Ovary (tissue), 9 donors: ENCODE results near the gene PCSK5. TPM values are rescaled to one million over a fixed set of nuclear protein-coding genes. Genes with fewer than 3 reads are reported as not detected.
"Not testable (repeated sequence)": the region's sequence is repeated elsewhere in the genome, so short reads cannot be mapped to it uniquely, and the experiment has no call there.

Experiments
- DNase-seq, 5 donors: peaks; one replicate each; pipeline ENCODE4 v3.0.0-alpha.2; 2019 to 2020
- H3K27ac ChIP-seq, 2 donors: fragments of 200-600 bp; one replicate each; pipeline versions ENCODE4 v1.5.1 to v1.8.0; 2019 to 2022
- H3K27me3 ChIP-seq: fragments of 200-600 bp; one replicate; pipeline ENCODE4 v1.8.0; 2022
- H3K36me3 ChIP-seq: fragments of 200-600 bp; sonication (generic); one replicate; pipeline ENCODE4 v1.5.1; 2019
- H3K4me1 ChIP-seq: one replicate; pipeline ENCODE4 v1.8.1; 2013; ENCODE audit warnings: mild to moderate bottlenecking, moderate library complexity; ENCODE audit not compliant: insufficient read depth
- H3K4me3 ChIP-seq: fragments of 200-600 bp; sonication (generic); one replicate; pipeline ENCODE4 v1.5.1; 2017
- H3K9me3 ChIP-seq, 2 donors: fragments of 200-600 bp in 1 of 2; sonication (generic) in 1 of 2; one replicate each; pipeline versions ENCODE4 v1.5.1 to v1.8.1; 2013 to 2019; ENCODE audit warnings: mild to moderate bottlenecking in 1 of 2, moderate library complexity in 1 of 2
- EP300 ChIP-seq: sonication (generic); formaldehyde crosslinking; IDR thresholded peaks from one replicate; pipeline ENCODE4 v1.6.1; 2017; ENCODE audit warnings: antibody characterized with exemption
- POLR2A ChIP-seq: fragments of 450-650 bp; IDR thresholded peaks from one replicate; pipeline ENCODE4 v1.6.1; 2017; ENCODE audit warnings: antibody characterized with exemption, mild to moderate bottlenecking, moderate library complexity
- WGBS, 3 donors: extraction: QIAGEN DNeasy Blood & Tissue Kit in 1 of 3; methylation state at CpG; one replicate each; pipeline versions ENCODE4 v1.1.5 to v1.1.7; 2013 to 2017; 5-methylcytosine and 5-hydroxymethylcytosine counted together
- intact Hi-C, 4 donors: fragments of 100-400 bp; cut with DNase I; formaldehyde crosslinking; loops; one replicate each; pipeline versions ENCODE4 v1.11.0 to v1.15.1; 2022 to 2023
- polyA plus RNA-seq, 2 donors: library from polyadenylated mRNA; stranded (reverse); fragments of 200-250 nt in 1 of 2; fragments of 350-450 nt in 1 of 2; fragmentation: Illumina TruSeq in 1 of 2; extraction: RNeasy Lipid Tissue Mini Kit (QIAGEN cat#74804) in 1 of 2; gene quantifications; one replicate each; pipeline ENCODE4 v1.2.3, GENCODE V29; 2013 to 2014
- total RNA-seq, 7 donors: library from RNA; depleted of rRNA in 2 of 7; stranded (reverse); fragments of >200 nt in 2 of 7; fragmentation: NEBNext Ultra II Directional in 3 of 7; extraction: Animal tissue kit (Norgen Biotek cat#: 25700) in 3 of 7; gene quantifications; one replicate each; pipeline versions ENCODE4 v1.1.0 to v1.2.4, GENCODE V29; 2016 to 2023
- TF ChIP-seq, protein P1 (sequence below), 3 donors: fragments of 450-650 bp in 2 of 3; fragments of 200-600 bp in 1 of 3; IDR thresholded peaks; one replicate each; pipeline versions ENCODE4 v1.5.1 to v1.8.0; 2016 to 2022; ENCODE audit warnings: antibody characterized with exemption in 3 of 3, mild to moderate bottlenecking in 1 of 3
- donor health status: DM: no; HTN: no; CAD: no; lungs with moderate emphysema.
- donor health status: DM: no; HTN: no; CAD: no.
- donor health status: Bipolar disorder and iron deficiency.
- donor health status: DM: yes; HTN: yes; CAD: no.
- donor health status: DM: no; HTN: no; CAD: no.
- donor health status: DM: yes; HTN: yes; CAD: no.

The PCSK5 gene
- total and polyA plus RNA-seq, 9 donors = 12.7 to 41.8 (median 28.3) TPM

DNA sequence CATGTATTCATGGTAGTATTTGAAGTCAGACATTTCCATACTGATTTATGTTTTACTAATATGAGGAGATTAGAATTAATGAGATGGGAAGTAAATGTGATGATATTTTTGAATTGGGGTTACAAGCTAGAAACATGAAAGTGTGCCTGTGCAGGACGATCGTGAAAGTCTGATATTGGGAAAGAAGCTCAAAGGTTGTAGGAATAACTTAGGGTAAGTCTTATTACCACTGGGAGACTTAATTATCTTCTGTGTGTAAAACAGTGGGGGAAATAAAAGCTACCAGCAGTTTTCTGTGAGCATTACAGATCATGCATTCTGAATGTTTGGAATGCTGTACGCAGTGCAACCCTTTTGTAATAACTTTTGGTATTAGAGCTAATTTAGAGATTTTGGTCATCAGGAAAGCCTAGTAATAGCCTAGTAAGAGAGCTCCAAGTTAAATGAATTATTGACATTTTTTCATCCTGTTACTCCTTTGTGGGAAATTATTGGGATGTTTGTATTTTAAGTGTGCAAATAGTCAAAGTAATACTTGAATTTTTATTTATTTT lies 153.9 kb downstream of the PCSK5 start:
- no peak for TF ChIP-seq EP300
- H3K27me3 ChIP-seq = no peaks in the 10 kb centered on the region
- H3K9me3 ChIP-seq = no peaks in the 10 kb centered on the region
- intact Hi-C loops = no loop called here
- H3K4me1 ChIP-seq = no peaks in the 10 kb centered on the region
- DNase-seq = no peak
- H3K36me3 ChIP-seq = no peaks in the 10 kb centered on the region
- H3K4me3 ChIP-seq = no peak overlapping the region
- WGBS, 3 donors = 12 to 29% (median 25%) methylated on average over 3 of the region's 3 CpGs
- no peak overlapping the region for H3K27ac ChIP-seq

DNA sequence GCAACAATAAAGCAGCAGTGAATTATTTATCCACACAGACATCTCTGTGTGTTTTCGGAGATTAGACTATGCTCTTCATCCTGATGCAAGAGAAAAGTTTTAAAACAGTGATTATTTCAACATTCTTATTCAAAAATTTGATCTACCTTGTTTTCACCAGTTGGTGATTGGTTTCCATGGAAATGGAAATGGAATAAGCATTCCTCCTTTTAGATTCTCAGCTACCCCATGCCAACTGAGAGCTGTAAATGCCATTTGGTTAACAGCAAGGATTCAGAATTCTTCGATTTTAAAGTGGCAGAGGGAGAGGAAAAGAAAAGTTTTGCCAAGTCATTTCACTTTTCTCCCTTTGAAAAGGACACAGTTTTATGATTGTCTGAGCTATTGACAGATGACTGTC lies 154.7 kb downstream of the PCSK5 start:
- Histone ChIP-seq H3K4me3 (no peak overlapping the region), H3K27ac (no peak overlapping the region), H3K27me3 (no peaks in the 10 kb centered on the region), H3K4me1 (no peaks in the 10 kb centered on the region), H3K9me3 (no peaks in the 10 kb centered on the region), H3K36me3 (no peaks in the 10 kb centered on the region)
- TF ChIP-seq, protein P1, sequence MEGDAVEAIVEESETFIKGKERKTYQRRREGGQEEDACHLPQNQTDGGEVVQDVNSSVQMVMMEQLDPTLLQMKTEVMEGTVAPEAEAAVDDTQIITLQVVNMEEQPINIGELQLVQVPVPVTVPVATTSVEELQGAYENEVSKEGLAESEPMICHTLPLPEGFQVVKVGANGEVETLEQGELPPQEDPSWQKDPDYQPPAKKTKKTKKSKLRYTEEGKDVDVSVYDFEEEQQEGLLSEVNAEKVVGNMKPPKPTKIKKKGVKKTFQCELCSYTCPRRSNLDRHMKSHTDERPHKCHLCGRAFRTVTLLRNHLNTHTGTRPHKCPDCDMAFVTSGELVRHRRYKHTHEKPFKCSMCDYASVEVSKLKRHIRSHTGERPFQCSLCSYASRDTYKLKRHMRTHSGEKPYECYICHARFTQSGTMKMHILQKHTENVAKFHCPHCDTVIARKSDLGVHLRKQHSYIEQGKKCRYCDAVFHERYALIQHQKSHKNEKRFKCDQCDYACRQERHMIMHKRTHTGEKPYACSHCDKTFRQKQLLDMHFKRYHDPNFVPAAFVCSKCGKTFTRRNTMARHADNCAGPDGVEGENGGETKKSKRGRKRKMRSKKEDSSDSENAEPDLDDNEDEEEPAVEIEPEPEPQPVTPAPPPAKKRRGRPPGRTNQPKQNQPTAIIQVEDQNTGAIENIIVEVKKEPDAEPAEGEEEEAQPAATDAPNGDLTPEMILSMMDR (IDR thresholded peaks at IDR 0.05) = no peak
- no peak for TF ChIP-seq POLR2A
- TF ChIP-seq EP300 = no peak
- 71 to 78% (median 76%) methylated on average over 2 of the region's 2 CpGs for WGBS, 3 donors
- intact Hi-C loops = loop anchor here in 1 of 4 donors (1.0 kb wide), 1 partner anchor 36 kb away; no protein-coding TSS in a partner anchor
- DNase-seq = no peak

DNA sequence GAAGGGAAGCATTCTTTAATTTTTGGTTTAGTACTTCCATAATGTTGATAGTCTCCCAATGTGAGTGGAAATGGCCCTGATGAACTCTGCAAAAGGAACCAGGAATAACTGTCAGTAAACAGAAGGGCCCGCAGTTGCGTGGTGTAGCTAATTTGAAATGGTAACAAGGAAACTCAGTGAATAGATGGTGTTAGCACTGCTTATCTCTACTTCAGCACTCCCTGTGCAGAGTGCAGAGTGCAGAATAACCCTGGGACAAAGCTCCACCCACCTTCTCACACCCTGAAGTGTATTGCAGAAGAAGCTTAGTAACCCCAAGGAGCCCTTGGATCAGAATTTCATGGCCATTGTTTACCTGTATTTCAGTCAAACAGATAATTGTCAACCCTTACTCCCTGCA lies 158.9 kb downstream of the PCSK5 start:
- intact Hi-C loops = no loop called here
- TF ChIP-seq POLR2A (no peak), EP300 (no peak)
- TF ChIP-seq, protein P1 (IDR thresholded peaks at IDR 0.05) = no peak
- no peak for DNase-seq
- H3K4me1 ChIP-seq = no peaks in the 10 kb centered on the region
- no peaks in the 10 kb centered on the region for H3K27me3 ChIP-seq
- H3K27ac ChIP-seq = no peak overlapping the region
- no peaks in the 10 kb centered on the region for H3K9me3 ChIP-seq
- 79 to 89% (median 89%) methylated on average over 2 of the region's 2 CpGs for WGBS, 3 donors
- H3K36me3 ChIP-seq = no peaks in the 10 kb centered on the region
- no peak overlapping the region for H3K4me3 ChIP-seq

DNA sequence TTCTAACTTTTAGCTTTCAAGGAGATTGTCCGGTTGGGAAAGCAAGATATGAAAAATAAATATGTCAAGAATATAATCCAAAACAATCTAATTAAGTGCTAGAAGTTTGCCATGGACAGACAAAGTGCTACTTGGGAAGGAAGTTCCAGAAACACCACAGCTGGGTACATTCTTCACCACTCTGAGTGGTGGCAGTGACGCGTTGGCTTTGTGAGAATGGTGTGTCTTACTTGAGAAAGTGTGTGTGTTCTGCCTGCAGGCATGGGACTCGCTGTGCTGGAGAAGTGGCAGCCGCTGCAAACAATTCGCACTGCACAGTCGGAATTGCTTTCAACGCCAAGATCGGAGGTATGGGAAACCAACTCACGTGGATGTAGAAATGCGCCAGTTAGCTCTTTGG lies 177.2 kb downstream of the PCSK5 start:
- Histone ChIP-seq H3K4me3 (no peak overlapping the region), H3K9me3 (no peaks in the 10 kb centered on the region), H3K4me1 (no peaks in the 10 kb centered on the region), H3K27ac (no peak overlapping the region), H3K27me3 (no peaks in the 10 kb centered on the region), H3K36me3 (no peaks in the 10 kb centered on the region)
- no peak for DNase-seq
- WGBS, 3 donors = 93 to 96% (median 94%) methylated on average over 11 of the region's 11 CpGs
- intact Hi-C loops = no loop called here
- TF ChIP-seq, protein P1 (IDR thresholded peaks at IDR 0.05) = no peak
- TF ChIP-seq EP300 (no peak), POLR2A (no peak)

DNA sequence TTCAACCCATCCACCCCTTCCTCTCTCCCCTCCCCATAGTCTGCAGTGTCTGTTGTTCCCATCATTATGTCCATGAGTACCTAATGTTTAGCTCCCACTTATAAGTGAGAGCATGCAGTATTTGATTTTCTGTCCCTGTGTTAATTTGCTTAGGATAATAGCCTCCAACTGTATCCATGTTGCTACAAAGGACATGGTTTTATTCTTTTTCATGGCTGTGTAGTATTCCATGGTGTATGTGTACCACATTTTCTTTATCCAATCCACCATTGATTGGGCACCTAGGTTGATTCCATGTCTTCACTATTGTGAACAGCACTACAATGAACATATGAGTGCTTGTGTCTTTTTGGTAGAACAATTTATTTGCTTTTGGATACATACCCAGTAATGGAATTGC lies 187.1 kb downstream of the PCSK5 start:
- TF ChIP-seq, protein P1 (IDR thresholded peaks at IDR 0.05) = no peak
- TF ChIP-seq POLR2A (no peak), EP300 (no peak)
- intact Hi-C loops = no loop called here
- Histone ChIP-seq H3K4me1 (no peaks in the 10 kb centered on the region), H3K9me3 (no peaks in the 10 kb centered on the region), H3K4me3 (no peak overlapping the region), H3K36me3 (no peaks in the 10 kb centered on the region), H3K27ac (no peak overlapping the region), H3K27me3 (no peaks in the 10 kb centered on the region)
- DNase-seq = no peak

DNA sequence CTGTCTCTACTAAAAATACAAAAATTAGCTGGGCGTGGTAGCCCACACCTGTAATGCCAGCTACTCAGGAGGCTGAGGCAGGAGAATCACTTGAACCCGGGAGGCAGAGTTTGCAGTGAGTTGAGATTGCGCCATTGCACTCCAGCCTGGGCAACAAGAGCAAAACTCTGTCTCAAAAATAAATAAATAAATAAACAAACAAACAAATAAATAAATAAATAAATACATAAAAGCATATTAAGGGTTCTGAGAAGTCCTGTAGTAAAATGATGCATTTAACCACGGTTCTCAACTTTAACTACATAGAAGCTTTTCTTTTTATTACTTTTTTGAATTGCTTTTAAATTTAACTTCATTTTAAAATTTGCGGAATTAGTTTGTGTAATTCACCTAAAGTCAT lies 190.8 kb downstream of the PCSK5 start:
- not testable (repeated sequence) for H3K27me3 ChIP-seq, H3K9me3 ChIP-seq, H3K4me1 ChIP-seq, H3K36me3 ChIP-seq, H3K4me3 ChIP-seq, DNase-seq, H3K27ac ChIP-seq
- WGBS, 3 donors = 96 to 98% (median 97%) methylated on average over 5 of the region's 5 CpGs
- intact Hi-C loops = loop anchor here in 1 of 4 donors (10.0 kb wide), 1 partner anchor 214 kb away; no protein-coding TSS in a partner anchor
